A375 (cell line): ENCODE measurements around the gene POLR2J. TPM values are rescaled to one million over a fixed set of nuclear protein-coding genes. Genes with fewer than 3 reads are reported as not detected.

ENCODE experiments used
- total RNA-seq: library from RNA; depleted of rRNA; stranded (reverse); fragments of >200 nt; shearing (Covaris generic); gene quantifications from 2 replicates; pipeline ENCODE4 v1.2.3, GENCODE V29; 2014; rRNA removed

POLR2J gene
- total RNA-seq = 73.1 and 79.1 TPM in 2 replicates

DNA sequence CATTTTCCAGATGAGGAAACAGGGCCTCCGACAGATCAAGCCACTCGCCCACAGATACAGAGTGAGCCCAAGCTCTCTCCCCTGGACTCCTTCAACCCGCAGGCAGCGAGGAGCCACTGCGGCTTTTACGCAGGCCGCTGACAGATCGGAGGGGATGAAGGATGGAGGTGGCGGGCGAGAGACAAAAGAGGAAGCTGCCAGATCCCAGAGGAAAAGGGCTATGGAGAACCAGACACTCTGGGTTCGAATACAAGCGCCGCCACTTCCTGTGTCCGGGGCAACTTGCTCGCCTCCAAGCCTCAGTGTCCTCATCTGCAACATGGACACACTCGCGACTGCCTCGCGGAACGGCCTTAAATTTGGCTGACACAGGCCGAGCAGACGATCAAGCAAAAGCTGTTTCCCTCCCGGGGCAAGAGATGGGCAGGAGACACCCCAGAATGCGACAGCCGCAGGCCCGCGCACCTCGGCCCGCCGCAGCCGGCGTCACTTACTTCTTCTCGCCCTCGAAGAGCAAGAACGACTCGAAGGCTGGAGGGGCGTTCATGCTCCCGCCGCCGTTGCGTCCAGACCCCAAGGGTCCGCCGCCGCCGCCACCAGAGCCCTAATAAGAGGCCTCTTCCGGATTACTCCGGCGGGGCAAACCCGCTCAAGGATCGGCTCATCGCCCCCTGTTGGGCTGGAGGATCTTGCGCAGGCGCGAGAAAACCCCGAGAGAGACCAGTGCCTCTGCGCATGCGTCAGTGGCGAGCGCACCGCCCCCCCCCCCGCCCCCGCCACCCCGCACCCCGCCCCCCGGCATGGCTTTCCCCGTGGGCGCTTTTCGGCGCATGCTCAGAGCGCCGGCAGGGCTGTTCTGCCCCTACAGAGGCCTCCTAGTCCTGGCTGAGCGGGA is at the start of gene POLR2J:
Gene POLR2J, minus strand, starts transcription at position 609 of the 895 bp plus-strand sequence. Its CDS starts 62 bp downstream, at position 547.

DNA sequence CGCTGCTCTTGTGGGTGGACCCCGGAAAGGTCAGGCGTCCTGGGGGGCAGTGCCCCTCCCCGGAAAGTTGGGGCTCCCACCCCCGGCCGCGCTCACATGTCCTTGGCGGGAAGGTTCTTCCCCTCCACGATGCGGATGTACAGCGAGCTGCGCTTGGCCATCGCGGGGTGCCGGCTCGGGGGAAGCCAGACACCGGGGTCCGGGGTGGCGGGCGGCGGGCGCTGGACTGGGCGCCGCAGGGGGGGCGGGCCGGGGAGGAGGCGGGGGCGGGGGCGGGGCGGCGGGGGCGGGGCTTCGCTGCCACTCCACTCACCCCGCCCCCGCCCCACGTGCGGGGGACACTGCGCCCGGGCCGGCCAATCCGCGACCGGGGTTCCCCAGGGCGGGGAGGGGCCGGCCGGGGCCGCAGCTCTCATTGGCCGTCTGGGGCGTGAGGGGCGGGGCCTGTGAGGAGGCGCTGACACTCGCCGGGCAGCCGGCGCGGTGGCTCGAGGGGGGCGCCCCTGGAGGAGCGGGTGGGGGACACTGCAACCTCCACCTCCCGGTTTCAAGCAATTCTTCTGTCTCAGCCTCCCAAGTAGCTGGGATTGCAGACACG is 38.9 kb upstream of the POLR2J start, which contains the start of gene RASA4B:
Gene RASA4B, minus strand, starts transcription at position 228 of the 598 bp plus-strand sequence. Its CDS starts 67 bp downstream, at position 161.

DNA sequence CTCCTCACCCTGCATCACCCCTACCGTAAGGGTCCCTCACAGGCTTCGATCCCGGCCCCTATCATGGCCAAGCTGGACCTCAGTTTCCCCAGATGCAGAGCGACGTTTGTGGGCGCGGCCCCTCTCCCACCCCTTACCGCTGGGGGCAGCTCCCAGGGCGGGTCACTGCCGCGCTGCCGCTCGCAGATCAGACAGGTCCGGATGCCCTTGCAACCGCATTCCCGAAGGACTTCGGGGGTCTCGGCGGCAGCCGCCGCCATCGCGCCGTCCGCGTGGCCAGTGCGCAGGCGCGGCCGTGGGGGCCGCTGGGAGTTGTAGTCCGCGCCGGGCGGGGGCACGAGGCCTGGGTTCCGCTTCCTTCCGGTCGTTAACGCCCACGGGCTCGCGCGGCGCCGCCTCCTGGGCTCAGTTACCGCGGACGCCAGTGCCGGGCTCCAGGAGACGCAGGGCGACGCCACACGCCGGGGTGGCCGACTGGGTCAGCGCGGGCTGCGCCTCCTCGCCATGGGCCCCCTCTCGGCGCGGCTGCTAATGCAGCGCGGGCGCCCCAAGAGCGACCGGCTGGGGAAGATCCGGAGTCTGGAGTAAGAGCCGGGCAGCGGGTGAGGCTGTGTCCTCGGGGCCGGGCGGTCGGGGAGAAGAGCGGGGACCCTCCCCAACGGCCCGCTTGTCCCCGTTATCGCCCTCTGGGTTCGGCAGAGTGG is 14.0 kb downstream of the POLR2J start, which contains the start of the genes ALKBH4 and LRWD1:
Gene ALKBH4, minus strand, starts transcription at position 287 of the 704 bp plus-strand sequence. Its CDS starts 27 bp downstream, at position 260.
Gene LRWD1, plus strand, starts transcription at position 408 of the 704 bp plus-strand sequence. Its CDS starts 97 bp downstream, at position 505.

DNA sequence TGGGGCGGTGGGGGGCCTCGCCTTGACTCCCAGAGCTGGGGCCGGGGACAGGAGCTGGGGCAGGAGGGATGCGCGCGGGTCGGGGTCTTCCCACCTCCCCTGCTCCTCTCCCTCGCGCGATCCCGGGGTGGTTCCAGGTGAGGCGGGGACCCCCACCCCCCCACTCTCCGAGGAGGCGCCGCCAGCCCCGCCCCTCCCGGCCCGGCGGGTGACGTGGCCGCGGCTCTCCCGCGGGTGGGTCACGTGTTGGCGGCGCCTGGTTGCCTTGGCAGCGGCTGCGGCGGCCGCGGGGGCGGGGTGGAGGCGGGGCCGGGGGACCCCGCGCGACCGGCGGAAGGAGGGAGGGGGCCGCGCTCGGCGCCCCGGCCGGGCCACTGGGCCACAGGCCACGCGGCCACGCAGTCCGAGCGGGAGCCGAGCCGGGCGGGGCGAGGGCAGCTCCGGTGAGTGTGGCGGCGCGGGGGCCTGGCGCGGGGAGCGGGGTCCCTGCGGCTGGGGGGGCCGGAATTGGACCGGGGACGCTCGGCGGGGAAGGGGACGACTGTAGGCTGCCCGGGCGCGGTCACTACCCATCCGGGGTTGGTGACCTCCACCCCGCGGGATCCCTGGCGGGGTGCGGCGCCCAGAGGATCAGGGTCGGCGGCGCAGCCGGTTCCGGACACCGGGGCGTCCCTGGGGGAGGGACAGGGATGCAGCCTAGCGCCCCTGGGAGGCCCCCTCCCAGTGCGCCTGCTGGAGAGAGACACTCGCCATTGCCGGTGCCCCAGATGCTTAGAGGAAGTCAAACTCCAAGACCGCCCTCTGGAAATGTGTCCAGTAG is 45.3 kb downstream of the POLR2J start, which contains the start of gene ORAI2:
Gene ORAI2, plus strand, starts transcription at position 357 of the 820 bp plus-strand sequence. CDS start 5,382 bp downstream, outside the sequence.

Other genes with a start within 250 kb of the POLR2J start
- 4.2 and 9.8 TPM in 2 replicates for gene SH2B2, start 192.1 kb downstream of the POLR2J start, total RNA-seq
- not detected in 2 replicates for gene SPDYE6, start 122.5 kb downstream of the POLR2J start, total RNA-seq
- 42.4 and 46.0 TPM in 2 replicates for gene PRKRIP1, start 82.6 kb downstream of the POLR2J start, total RNA-seq
- gene ORAI2, start 45.3 kb downstream of the POLR2J start, total RNA-seq = 29.3 and 33.3 TPM in 2 replicates
- 18.6 and 22.4 TPM in 2 replicates for gene ALKBH4, start 14.1 kb downstream of the POLR2J start, total RNA-seq
- gene LRWD1, start 13.9 kb downstream of the POLR2J start, total RNA-seq = 68.4 and 76.1 TPM in 2 replicates
- gene RASA4B, start 38.9 kb upstream of the POLR2J start, total RNA-seq = 3.7 and 4.4 TPM in 2 replicates
- gene UPK3BL2, start 64.8 kb upstream of the POLR2J start, total RNA-seq = 21.6 and 24.7 TPM in 2 replicates
- not detected in 2 replicates for gene SPDYE2, start 72.3 kb upstream of the POLR2J start, total RNA-seq
- 42.0 and 46.6 TPM in 2 replicates for gene POLR2J3, start 93.7 kb upstream of the POLR2J start, total RNA-seq
- 8.6 and 9.7 TPM in 2 replicates for gene RASA4, start 137.8 kb upstream of the POLR2J start, total RNA-seq
- gene UPK3BL1, start 163.9 kb upstream of the POLR2J start, total RNA-seq = 14.8 and 16.4 TPM in 2 replicates
- not detected in 2 replicates for gene SPDYE2B, start 171.4 kb upstream of the POLR2J start, total RNA-seq
- gene POLR2J2, start 192.7 kb upstream of the POLR2J start, total RNA-seq = 5.3 and 7.0 TPM in 2 replicates